HG03060 (cell line): ENCODE data around the gene HSPH1.

Experiments used
- ATAC-seq: cut with Tn5 transposase; IDR thresholded peaks from one replicate; pipeline ENCODE4 v1.9.1; 2021; ENCODE audit warnings: low read depth, moderate number of reproducible peaks; ENCODE audit not compliant: unreplicated experiment

Gene HSPH1

DNA sequence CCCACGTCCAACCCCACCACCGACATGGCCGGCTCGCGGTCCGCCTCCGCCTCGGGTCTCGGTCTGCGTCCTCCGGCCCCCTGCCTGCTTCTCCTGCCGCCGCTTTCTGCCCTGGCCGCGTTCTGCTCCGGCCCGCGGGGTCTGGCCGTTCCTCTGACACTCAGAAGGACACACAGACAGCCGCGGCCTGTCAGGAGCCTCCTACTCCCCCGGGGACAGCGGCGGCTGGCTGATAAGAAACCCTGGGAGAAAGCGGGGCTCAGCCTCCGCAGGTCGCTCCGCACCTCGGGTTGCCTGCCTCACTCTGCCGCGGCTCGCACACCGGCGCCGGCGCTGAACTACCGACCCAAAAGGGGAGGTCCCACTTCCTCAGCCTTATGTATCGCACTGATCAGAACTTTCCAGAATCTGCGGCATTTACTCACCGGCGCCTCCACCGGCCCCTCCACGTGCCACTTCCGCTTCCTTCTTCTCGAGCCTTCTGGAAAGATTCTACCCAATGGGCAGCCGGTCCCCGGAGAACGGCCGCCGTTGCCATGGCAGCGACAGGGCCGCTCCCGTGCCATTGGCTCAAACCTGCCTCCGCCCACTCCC is at the start of gene HSPH1:
Gene HSPH1, minus strand, starts transcription at position 348 of the 594 bp plus-strand sequence. Its CDS starts 322 bp downstream, at position 26.
- ATAC-seq = peak; percentile 59

DNA sequence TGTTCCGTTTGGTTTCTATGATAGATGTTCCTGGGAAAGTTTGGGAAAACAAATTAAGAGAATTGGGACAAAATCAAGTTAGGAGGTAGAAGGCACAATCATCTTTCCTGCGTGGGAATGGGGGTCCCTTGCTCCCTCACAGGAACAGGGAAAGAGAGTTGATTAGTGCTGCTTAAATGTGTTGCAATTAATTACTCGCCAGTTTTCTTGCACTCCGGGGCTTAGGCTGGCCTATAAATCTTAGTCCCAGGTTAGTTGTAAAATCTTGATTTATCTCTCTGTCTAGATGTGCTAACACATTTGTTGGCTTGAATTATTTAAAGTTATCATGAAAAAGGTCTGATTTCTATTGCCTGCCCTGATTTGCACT is 48.1 kb upstream of the HSPH1 start:
- no peak for ATAC-seq

DNA sequence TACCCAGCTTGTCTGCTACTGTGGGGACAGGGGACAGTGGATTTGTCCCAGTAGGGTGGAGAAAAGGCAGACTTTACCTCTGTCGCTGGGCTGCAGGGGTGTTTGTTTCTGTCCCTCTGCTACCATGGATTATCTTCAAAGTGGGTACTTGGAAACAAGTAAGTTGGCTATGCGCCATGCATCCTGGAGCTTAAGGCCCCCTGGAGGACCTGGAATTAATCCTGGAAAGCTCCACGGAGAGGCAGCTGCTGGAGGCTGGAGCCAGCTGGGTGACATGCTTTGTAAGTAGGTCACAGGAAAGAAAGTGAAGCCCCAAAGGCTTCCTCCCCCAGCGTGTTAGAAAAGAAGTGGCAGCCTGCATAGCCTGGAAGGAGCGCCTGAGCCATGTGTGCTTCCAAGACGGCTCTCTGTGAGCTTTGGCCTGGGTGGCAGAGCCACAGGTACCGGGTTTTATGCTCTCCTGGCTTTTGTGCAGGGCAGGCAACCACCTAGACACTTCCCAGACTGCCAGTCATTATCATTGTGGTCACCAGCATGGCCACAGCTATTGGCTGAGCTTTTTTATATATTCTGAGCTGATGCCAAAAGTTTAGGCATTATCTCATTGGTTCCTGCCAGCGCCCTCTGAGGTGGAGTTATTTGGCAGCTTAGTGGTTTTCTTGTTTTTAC is 47.6 kb upstream of the HSPH1 start:
- no peak for ATAC-seq

DNA sequence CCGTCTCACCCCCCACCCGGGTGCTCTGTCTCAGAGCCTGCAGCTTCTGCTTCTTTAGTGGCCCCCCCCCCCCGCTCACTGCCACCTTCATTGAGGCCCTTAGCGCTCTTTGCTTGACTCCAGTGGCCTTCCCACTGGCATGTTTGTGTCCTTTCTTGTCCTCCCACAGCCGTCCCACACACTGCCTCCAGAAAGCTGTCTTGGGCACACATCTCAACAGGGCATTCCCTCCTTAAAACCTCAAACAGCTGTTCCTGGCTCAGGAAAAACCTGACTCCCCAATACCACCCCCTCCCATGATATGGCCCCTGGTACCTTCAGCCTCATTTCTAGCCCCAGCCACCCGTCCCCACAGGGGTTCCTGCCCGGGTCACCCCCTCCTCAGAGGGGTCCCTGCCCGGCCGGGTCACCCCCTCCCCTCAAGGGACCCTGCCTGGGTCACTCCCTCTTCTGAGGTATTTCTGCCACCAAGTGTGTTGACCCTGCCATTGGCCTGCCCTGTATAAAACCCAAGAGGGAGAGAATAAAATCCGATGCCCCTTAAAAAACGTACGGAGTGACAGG is 46.9 kb upstream of the HSPH1 start:
- no peak for ATAC-seq

DNA sequence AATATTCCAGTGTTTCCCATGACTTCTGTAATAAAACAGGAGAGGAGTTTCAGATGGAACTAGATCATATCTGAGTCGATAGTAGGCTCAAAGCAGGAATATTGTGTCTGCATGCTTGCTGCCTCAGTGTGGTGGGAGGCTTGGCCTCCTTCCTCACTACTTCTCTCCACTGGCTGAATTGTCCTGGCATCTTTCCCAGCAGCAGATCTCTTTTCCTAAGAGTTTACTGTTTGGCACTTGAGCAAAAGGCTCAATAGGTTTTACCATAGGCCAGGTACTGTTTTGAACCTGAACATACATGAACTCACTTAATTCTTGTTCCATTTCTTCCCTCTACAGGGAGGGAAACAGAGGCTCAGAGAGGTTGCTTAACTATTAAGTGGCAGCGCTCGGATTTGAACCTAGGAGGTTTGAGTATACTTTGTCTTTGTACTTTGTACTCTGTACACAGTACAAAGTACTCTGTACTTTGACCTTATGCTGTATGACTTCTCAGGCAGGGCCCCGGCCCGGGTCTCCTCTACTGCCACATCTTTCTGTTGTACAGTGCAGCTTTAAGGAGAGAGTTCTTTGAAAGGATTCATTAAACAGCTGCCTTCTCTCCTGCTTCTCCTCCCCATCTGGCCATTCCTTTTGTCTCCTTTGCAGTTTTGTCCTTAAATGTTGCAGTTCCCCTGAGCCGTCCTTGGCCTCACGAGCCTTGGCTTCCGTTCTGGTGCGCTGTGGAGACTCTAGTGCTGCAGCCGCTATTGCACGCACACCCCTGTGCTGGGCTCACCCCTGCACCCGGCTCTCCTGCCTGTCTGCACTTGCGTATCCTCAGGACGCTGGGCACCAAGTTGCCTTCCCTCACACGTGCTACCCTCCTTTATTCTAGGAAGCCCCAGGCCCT is 46.2 kb upstream of the HSPH1 start:
- ATAC-seq = no peak

DNA sequence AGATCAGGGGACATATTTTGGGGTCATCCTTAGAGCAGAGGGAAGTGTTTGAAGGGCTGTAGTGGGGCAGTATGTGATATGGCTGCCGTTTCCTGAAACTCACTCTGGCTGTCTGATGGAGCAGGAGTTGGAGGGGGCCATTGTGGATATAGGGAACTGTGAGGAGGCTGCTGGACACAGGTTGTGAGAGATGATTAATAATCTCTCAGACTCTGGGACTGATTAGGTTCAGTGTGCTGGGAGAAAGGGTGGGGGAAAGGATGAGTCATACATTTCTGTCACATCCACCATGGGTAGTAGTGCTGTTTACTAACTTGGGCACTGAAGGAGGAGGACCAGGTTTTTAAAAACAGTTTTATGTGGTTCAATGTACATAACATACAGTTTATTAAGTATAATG is 42.9 kb upstream of the HSPH1 start:
- no peak for ATAC-seq

DNA sequence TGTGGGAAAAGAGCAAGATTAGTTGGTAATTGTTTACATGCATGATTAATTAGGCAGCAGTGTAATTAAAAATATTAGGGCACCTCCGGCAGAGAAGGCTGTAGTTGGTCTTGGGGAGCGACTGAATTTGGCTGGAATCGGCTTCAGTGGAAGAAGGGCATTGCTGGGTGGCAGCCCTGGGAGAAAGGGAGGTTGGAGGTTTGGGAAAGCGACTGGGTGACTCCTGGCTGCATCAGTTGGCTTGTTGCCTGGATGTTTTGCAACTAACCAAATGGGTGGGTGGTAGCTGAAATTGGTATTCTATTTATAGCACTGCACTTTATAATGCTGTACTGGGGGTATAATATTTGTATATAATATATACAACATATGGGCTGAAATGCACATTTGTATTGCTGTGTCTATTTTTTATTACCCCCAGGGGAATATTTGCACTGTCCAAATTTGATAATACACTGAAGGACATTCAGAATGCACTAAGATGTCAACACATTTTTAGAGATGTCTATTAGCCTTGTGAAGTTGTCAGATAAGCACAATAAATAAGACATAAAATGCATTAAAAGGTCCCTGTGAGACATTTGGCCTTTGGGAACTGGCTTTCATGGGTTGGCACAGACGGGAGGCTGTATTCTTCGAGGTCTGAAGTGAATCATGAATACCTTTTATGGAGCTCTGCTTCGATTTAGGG is 39.8 kb upstream of the HSPH1 start:
- ATAC-seq = no peak

DNA sequence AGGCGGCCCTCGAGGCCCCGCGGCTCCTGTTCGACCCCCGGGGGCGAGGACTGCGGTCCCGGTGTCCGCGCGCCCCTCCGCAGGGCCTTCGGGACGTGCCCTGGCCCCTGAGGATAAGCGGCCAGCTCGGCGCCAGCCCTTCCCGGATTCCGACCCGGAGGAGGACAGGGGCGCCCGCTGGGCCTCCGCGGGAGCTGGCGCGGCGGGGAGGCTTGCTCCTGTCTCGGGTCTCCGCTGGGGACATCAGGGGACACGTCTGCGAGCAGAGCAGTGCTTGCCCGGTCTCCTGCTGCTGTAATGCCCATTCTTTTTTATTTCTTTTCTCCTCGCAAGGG is 38.9 kb upstream of the HSPH1 start:
- peak; percentile 6 for ATAC-seq

DNA sequence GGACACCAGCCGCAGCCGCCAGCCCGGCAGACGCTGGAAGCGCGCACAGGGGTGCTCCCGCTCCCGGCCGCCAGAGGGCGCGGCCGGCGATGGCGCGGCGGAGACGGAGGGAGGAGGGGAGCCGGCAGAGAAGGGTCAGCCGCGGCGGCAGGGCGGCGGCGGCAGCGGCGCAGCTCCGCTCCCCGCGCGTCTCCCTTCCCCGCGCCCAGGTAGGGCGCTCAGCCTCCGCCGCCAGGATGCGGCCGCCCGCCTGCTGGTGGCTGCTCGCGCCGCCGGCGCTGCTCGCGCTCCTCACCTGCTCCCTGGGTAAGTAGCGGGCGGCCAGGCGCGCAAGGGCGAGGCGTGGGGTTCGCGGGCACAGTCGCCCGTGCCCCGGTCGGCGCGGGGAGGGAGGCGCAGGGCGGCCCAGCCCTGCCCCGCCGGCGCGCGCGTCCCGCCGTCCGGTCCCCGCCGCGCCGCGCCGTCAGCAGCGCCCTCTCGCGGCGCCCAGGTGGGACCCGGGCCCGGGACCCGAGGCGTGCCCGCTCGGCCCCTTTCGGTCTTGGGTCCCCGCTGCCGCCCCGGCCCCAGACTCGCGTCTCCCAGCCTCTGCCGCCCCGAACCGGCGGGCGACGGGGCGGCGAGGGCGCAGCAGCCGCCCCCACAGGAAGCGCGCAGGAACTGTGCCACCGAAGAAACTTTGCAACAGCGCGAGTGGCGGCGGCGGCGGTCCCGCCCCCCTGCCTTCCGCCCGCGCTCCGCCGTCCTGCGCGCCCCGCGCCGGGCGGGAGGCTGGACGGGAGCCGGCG is 38.3 kb upstream of the HSPH1 start, which contains the start of gene B3GLCT:
Gene B3GLCT, plus strand, starts transcription at position 127 of the 788 bp plus-strand sequence. Its CDS starts 110 bp downstream, at position 237.
- peak; percentile 51 for ATAC-seq

DNA sequence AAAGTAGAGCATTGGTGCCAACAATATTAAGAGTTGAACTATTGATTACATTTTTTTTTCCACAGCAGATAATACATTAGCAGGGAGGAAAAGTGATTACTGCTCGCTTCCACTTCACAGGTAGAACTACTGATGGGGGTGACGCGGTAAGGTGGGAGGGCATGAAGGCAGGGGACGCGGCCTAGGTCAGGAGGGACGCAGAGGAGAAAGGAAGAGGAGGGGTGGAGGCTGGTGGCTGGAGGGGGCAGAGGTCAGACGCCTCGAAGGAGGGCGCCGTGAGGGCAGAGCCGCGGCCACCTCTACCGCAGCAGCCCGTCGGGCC is 37.8 kb upstream of the HSPH1 start:
- ATAC-seq = no peak

DNA sequence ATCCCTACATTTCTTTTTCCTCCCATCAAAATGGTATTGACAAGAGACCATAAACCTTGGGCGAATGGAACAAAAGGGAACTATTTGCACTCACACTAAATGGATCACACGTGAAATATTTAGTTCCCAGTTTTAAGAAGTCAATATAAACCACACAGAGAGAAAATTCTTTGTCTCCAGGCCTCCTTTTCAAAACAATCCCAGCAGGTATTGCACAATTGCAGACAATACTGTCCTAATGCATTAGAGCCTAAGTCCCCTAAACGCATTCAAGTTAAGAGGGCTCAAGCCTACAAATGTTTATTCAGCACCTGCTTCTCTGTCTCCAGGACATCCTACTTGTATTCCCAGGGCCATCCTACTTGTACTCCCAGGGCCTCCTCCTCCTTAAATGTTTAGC is 36.8 kb upstream of the HSPH1 start:
- no peak for ATAC-seq

DNA sequence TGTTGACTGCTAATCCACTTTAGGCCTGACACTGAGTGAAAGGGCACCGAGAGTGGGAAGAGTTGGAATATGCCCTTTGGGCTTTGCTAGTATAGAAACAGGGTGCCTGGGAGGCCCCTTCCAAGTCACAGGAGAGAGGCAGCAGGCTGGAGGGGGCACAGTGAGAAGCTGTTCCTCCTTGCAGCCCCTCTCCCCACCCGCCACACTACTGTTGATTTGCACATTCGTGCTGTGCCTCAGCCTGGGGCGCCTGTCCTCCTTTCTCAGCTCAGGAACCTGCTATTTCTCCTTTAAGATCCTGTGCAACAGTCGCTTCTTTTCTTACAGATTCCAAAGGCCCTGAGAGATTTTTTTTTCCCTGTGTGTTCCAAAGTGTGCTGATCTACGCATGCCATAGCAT is 35.3 kb upstream of the HSPH1 start:
- no peak for ATAC-seq

DNA sequence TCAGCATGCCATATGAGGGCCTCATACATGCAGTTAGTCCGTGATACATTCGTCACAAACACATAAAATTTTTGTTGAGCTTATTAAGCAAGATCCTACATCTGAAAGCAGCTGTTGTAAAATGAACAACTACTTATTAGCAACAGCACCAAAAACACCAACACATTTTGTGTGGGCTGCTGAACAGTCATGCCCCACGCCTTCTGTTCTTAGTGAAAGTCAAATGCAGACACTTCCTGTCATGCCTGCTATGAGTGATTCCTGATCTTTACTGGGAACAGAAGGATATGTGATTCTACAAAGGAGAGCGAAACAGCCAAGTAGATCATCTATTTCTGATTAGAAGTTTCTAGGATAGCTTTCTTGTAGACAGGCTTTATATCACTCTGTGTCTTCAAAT is 33.9 kb upstream of the HSPH1 start:
- no peak for ATAC-seq

DNA sequence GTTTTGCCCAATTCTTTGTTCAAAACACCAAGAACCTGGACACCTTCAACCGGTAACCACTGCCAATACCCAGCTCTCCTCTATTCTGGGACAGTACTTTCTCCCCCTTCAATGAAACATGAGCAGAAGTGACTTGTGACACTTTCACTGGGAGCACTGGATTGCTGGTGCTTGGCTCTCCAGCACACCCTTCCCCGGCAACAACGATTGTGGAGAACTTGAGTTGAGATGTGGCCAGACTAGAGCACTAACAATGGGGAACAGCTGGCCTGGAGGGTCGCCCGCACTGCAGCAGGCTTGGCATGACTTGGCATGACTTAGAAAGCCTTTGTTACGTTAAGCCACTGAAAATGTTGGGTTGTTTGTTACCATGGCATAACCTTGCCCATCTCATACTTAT is 30.6 kb upstream of the HSPH1 start:
- ATAC-seq = no peak

DNA sequence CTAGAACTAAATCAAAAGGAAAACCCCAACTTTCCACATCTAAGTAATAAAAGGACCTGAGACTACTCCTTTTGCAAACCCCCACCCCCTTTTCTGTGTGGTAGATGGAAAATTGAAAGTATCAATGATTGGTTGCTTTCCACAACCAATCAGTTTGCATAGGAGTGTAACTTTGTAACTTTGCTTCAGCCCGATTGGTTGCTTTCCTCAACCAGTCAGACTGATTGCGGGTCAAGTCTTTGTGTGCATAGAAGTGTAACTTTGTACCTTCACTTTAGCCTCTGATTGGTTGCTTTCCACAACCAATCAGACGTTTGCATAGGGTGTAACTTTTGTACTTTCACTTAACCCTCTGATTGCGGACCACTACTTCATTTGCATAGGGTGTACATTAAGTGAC is 30.0 kb upstream of the HSPH1 start:
- ATAC-seq = no peak

DNA sequence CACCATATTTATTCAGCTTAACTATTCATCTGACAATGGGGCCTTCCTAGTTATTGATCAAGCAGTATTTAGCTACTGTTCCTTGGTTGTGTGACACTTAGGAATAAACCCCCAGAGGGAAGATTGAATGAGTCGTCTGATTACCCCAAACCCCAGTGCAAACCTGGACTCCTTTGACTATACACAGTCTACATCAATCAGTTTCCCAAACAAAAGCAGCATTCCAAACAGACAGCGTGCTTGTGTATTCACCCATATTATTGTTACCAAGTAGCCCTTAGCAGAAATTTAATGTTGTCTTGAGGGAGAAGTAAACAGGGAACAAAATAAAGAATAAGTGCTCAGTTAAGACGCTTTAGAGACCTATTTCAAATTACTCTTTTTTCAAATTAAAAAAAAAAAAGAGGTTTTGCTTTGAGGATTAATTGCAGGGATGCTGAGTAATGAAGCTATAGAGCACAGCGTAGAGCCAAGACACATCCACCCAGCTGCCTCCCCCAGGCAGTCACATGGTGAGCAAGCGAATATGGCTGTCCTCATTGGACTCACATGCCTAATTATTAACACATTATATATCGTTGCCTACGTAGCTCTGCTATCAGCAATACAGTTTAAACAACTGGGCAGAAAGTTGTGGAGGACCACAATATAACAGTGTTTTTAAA is 23.4 kb upstream of the HSPH1 start:
- no peak for ATAC-seq

DNA sequence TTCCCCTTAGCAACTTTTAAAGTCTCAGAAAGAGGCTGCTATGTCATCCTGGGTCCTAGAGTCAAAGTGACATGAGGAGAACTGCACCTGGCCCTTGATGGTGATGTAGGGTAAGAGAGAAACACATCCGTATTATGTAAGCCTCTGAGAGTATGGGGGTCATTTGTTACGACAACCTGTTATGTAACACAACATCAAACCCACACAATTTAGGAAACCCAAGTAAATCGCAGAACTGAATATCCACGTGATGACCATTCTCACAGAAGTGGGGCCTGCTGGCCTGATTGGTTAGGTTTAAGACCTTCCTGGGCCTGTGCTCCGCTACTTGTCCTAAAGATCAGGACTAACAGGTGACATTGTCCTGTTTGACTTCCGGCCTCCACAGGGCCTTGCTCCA is 22.7 kb upstream of the HSPH1 start:
- no peak for ATAC-seq

DNA sequence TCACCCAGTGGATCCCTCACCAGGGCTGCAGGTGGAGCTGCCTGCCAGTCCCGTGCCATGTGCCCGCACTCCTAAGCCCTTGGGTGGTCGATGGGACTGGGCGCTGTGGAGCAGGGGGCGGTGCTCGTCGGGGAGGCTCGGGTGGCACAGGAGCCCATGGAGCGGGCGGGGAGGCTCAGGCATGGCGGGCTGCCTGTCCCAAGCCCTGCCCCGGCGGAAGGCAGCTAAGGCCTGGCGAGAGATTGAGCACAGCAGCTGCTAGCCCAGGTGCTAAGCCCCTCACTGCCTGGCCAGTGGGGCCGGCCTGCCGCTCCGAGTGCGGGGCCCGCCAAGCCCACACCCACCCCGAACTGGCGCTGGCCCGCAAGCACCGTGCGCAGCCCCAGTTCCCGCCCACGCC is 21.3 kb upstream of the HSPH1 start:
- no peak for ATAC-seq

DNA sequence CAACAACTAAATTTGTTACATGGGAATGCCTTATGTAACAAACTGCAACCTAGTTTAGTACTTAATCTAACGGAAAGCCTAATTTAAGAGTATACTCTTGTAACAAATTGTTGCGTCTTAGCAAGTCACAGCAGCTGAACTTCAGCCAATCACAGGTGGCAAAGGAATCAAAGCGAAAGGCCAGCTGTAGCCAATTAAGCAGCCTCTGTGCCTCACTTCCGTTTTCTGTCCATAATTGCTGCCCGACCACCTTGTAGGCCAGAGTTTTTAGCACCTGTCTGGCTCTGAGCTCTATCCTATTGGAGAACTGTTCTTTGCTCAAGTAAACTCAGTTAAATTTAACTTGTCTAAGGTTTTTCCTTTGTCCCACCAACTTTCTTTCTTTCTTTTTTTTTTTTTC is 18.1 kb upstream of the HSPH1 start:
- ATAC-seq = no peak

DNA sequence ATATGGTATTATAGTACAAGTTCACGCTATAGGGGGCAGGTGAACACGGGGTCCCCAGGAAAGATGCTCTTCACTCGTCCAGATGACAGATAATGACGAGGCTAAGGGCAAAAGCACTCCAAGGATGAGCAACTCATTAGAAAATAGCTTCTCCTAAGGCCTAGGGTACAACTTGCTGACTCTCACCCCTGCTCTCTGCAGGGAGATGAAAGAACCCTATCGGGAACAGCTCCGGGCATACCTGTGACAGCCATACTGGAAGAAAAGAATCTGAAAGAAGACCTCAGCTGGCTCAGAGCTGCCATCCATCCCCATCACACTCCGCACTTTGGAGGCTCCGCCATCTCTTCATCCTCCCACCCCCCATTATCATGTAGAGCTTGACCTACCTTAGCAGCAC is 17.5 kb upstream of the HSPH1 start:
- no peak for ATAC-seq
